22Rv1 (cell line): ENCODE data around the gene VPS13D.

Experiments
- ZFX ChIP-seq: fragments of 450-650 bp; IDR thresholded peaks from 2 replicates; pipeline ENCODE4 v1.6.1; 2017; ENCODE audit warnings: antibody characterized with exemption, borderline replicate concordance
- TF ChIP-seq, protein P1 (sequence below): fragments of 450-650 bp; IDR thresholded peaks from 2 replicates; pipeline ENCODE4 v1.5.1; 2017; ENCODE audit warnings: mild to moderate bottlenecking

DNA sequence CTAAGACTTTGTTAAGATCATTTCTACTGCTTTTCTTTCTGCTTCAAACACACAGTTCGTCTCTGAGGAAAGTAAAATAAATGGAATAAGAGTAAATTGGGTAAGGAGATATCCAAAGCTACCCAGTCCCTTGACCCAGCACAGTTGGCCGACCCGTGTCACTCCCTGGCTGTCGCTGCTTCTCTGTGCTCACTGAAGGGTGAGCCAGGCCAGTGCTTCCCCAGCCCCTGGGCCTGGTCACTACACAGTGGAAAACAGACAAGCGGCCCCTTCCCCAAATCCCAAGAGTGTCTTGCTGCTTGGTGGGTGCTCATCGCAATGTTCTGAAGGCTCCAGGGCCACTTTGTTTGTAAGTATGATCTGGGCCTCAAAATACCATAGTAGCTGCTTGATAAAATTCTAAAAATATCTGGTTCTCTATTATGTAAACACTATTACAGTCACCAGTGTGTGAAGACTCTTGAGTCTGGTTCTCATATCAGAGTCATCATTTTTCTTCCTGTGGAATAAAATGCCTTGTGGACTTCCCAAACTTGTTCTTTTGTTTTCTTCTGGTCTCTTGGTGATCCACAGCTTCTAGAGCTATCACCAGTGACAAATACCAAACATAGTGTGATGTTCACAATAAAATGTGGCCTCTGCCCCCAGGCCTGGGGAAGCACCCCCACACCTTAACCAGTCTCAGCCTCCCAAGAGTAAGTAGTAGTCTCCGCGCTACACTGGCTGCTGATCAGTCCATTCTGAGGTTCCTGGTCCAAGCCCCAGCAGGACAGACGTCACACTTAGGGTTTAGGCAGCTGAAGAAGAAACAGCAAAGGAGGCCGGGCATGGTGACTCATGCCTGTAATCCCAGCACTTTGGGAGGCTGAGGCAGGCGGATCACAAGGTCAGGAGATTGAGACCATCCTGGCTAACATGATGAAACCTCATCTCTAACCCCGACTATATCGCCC is 282.0 kb downstream of the VPS13D start:
- TF ChIP-seq, protein P1, sequence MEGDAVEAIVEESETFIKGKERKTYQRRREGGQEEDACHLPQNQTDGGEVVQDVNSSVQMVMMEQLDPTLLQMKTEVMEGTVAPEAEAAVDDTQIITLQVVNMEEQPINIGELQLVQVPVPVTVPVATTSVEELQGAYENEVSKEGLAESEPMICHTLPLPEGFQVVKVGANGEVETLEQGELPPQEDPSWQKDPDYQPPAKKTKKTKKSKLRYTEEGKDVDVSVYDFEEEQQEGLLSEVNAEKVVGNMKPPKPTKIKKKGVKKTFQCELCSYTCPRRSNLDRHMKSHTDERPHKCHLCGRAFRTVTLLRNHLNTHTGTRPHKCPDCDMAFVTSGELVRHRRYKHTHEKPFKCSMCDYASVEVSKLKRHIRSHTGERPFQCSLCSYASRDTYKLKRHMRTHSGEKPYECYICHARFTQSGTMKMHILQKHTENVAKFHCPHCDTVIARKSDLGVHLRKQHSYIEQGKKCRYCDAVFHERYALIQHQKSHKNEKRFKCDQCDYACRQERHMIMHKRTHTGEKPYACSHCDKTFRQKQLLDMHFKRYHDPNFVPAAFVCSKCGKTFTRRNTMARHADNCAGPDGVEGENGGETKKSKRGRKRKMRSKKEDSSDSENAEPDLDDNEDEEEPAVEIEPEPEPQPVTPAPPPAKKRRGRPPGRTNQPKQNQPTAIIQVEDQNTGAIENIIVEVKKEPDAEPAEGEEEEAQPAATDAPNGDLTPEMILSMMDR: no peak
- TF ChIP-seq ZFX: no peak
